CD4-positive, alpha-beta T cell treated with Interleukin-4 for 4 hours (primary cell): ENCODE data around the gene RPS2.

Source experiments
- DNase-seq: peaks from one replicate; pipeline ENCODE4 v3.0.0-alpha.2; 2020

Gene RPS2

DNA sequence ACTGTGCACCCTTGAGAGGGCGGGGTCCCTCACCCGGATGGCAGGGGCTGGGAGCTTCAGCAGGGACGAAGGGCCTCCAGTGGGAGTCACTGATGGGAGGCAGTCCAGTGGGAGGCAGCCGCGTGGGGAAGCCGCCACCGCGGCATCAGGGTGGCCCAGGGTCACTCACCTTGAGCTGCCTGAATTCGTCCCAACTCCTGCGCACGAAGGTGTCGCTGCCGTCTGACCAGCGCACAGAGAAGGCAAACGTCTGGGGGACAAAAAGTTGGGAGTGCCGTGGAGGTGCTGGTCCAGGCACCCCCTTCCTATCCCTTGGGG, 16.1 kb upstream of the RPS2 start:
- DNase-seq, result no peak

DNA sequence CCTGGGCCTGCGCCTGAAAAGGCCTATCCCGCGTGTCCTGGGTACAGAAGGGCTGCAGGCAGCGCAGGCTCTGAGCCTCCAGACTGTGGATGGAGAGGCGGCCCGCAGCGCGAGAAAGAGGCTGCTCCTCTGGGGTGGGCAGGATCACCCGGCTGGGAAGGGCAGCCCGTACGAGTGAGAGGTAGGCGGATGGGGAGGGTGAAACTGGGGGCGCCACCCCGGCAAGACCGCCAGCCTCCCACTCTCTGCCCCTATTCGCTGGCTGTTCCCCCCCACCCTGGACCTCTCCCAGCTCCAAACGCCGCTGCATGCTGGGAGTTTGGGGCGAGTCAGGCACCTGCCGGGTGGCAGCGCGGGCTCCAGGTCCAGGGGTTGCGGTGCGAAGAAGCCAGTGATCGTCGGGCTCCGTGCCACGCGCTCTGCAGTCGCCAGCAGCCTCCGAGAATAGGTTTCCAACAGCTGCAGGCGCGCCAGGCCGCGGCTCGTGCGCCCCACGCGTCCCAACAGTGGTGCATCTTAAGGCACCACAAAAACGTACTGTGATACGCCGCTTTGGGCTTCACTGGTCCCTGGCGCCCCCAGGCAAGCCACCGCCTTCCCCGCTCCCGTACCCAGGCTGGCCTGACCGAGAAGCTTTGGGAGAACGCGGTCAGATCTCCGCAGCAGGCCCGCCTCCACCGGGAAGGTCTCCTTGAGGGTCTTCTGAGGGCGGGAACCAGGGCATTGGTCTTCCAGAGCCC, 15.6 kb upstream of the RPS2 start:
- DNase-seq, result no peak

DNA sequence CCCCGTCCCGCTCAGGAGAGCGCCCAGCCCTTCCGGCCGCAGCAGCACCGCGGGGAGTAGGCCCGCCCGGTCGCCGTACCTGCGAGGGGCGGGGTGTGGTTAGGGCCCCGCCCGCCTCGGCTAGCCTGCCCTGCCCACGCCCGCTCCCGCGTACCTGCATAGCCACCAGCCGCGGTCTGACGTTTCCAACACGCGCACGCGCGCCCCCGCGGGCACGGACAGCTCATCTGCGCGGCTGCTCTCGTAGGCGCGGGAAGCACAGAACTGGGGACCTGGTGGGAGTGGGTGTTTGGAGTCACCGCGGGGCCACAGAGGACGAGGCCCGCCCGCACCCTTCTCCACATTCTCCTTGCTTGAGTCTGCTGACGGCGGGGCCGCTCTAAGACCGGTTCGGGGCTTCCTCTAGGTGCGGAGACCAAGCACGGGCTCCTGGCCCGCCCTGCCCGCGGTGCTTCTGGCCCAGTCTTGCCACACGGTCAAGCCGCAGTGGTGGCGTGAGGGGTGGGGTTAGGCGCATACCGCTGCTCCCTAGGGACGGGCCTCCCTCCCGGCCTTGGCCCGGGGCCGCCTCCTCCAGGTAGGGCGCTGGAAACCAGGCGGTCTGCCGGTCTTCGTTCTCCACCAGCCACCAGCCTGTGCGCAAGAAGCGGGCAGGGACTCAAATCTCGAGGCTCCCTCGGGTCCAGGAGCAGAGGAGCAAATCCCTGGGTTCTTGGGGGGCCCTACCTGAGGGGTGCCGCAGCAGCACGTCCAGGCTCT, 14.8 kb upstream of the RPS2 start:
- no peak for DNase-seq

DNA sequence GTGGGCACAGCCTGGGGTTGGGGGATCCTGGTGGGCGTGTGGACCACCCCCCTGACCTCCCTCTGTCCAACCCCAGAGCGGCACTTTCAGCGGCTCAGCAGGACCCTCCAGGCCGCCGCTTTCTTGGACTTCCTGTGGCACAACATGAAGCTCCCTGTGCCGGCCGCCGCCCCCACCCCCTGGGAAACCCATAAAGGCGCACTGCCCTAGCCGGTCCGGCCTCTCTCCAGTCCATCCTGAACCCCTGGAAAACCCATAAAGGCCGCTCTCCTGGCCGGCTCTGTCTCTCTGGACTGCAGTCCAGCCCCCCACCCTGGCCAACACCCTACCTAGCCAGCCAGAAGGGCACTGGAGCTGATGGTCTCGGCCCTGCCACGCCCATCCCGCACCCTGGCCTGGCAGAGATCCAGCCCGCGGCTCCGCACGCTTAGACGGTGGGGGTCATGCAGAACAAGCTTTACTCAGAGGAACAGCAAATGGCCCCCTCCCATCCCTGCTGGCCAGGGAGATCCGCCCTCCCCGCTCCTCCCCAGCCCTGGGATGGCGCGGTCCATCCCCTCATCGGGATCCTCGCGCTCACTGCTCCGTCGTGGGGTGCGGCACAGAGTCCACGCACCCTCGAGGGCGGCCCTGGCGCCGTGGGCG, 14.0 kb upstream of the RPS2 start:
- no peak for DNase-seq

DNA sequence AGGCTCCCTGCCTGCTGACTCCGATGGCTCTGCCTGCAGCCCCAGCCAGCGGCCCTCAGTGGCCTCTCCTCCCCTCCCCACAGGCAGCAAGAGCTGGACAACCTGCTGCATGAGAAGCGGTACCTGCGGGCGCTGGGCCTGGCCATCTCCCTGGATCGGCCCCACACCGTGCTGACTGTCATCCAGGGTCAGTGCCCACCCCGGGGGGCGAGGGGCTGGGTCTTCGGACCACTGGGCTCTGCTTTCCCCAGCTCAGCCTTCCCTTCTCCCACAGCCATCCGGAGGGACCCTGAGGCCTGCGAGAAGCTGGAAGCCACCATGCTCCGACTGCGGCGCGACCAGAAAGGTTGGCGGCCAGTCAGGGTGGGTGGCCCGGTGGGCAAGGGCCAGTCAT, 13.2 kb upstream of the RPS2 start:
- no peak for DNase-seq

DNA sequence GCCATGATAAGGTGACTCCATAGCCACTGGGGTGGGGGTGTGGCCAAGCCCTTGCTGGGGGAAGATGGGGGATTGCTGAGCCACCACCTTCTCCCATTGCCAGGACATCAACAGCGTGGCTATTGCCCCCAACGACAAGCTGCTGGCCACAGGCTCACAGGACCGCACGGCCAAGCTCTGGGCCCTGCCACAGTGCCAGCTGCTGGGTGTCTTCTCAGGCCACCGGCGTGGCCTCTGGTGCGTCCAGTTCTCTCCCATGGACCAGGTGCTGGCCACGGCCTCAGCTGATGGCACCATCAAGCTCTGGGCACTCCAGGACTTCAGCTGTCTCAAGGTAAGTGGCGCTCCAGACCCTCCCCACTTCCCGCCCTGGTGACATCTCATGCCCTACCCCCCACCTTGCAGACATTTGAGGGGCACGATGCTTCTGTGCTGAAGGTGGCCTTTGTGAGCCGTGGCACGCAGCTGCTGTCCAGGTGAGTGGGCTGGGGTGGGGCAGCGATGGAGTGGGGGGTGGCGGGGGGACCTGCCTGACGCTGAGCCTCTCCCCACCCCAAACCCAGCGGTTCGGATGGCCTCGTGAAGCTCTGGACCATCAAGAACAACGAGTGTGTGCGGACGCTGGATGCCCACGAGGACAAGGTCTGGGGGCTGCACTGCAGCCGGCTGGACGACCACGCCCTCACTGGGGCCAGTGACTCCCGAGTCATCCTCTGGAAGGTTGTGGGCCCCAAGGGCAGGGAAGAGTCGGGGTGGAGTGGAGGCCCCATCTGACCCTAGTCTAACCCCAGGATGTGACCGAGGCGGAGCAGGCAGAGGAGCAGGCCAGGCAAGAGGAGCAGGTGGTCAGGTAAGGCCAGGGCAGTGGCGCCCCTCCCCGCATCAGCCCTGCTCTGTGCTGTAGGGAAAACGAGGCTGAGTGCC, 12.6 kb upstream of the RPS2 start:
- DNase-seq, result no peak

DNA sequence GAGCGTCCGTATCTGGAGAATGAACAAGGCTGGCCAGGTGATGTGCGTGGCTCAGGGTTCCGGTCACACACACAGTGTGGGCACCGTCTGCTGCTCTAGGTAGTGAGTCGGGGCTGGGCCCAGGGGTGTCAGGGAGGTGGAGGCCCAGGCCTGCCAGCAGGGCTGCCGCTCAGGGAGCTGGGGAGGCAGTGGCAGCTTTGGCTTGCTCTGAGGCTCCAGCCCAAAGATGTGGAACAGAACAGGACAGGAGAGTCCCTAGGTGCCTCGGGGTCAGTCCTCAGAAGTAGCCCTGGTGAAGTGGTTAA, 11.5 kb upstream of the RPS2 start:
- DNase-seq, result no peak

DNA sequence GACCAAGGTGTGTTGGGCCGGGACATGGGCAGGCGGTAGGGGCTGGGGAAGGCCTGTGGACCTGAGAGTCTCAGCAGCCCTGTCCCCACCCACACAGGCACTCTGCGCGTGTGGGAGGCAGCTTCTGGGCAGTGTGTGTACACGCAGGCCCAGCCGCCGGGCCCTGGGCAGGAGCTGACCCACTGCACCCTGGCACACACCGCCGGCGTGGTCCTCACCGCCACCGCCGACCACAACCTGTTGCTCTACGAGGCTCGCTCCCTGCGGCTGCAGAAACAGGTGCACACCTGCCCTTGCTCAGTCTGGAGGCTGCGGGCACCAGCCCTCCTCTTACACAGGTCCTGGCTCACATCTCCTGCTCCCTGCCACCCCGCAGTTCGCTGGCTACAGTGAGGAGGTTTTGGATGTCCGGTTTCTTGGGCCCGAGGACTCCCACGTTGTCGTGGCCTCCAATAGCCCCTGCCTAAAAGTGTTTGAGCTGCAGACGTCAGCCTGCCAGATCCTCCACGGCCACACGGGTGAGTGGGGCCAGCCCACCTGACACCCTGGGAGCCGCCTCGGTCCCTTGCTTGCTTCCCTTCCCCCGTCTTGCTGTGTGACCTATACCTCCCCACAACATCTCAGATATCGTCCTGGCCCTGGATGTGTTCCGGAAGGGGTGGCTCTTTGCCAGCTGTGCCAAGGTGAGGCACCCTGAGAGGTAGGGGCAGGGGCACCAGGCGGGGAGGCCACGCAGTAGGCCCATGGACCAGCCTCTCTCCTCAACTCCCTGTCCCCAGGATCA, 11.0 kb upstream of the RPS2 start:
- no peak for DNase-seq

DNA sequence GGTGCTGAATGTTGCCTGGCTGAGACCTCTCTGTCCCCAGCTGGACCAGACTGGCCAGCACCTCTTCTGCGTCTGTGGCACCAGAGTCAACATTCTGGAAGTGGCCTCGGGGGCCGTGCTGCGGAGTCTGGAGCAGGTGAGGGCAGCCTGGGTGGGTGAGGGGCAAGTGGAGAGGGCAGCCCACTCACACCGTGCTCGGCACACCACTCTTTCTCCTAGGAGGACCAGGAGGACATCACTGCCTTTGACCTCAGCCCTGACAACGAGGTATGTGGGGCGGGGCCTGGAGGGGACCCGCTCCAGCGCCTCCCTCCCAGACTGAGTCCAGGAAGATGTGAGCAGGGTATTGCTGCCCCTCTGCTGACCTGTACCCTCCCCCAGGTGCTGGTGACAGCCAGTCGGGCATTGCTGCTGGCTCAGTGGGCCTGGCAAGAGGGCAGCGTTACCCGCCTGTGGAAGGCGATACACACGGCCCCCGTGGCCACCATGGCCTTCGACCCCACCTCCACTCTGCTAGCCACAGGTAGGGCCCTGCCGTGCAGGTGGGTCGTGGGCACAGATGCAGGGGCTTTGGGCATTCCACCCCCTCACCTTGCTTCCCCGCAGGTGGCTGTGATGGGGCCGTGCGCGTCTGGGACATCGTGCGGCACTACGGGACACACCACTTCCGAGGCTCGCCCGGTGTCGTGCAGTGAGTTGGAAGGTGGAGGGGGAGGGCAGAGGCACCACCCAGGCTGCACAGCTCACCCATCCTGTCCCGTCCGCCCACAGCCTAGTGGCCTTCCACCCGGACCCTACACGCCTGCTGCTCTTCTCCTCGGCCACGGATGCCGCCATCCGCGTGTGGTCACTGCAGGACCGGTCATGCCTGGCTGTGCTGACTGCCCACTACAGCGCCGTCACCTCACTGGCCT, 9.8 kb upstream of the RPS2 start:
- no peak for DNase-seq

DNA sequence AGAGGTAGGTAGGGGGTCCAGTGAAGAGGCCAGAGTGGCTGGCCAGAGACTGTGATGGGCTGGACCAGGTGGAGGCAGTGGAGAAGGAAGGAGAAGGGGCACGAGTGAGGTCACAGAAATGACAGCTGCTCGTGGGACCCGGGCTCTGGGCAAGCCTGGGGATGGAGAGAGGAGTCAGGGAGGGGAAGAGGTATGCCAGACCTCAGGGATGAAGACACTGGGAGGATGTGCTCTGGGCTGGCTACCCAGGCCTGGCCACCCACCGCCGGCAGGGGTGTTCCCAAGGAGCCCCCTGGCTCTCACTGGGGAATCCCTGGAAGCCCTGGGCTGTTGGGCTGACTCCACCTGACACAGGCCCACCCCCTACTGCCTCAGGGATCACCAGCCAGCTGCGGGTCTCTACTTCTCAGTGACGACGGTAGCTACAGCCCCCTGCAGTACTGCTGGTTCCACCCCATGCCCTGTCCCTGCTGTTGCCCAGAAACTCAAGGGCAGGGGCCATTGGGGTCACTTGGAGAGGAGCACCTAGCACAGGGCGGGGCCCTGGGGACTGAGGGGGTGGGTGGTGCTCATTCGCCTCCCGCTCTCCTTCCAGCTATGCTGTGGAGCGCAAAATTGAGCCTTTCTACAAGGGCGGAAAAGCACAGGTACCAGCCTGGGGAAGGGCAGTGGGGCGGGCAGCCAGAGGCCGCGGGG, 9.0 kb upstream of the RPS2 start:
- no peak for DNase-seq

DNA sequence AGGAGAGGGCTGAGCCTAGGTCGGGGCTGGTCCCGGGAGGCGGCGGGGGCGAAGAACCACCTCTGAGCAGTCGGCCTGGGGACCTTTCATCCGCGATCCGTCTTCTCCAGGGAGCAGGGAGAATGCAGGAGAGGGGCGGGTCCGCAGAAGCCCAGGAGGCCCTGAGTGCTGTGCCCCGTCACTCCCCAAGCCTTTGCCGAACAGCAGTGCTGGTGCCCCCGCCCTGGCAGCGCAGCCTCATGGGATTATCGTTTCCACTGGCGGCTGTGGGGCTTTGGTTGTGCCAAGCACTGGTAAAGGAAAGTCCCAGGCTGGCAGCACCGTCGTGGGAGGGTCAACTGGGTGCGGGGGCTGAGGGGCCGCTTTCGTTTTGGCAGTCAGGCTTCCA, 7.9 kb upstream of the RPS2 start:
- no peak for DNase-seq

DNA sequence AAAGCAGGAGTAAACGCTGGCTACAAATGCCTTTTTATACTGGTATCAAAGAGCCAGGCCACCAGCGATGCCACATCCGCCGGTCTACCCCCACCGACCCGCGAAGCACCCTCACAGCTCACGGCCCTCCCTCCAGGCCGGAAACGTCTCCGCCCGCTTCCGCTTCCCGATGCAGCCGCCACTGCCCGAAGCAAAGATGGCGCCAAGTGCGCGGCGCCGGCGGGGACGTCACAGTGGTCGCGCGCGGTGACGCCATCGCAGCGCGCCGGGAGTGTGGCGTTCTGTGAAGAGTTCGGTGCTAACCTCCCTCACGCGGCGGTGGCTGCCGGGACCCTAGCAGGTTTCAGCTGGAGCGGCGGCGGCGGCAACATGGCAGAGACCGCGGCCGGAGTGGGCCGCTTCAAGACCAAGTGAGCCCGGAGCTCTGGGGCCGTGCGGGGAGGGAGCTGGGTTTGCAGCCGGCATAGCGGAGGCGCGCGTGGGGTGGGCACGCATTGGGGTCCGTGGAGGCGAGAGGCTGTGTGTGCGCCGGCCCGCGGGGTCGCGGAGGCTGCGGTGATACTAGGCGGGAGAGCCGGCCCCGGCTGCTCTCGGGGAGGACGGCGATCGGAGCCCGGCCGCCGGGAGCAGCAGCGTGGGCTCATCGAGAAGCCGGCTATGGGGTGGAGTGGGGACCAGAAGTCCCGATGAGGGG, 7.3 kb upstream of the RPS2 start, which contains the start of gene TBL3:
Gene TBL3 (plus strand): TSS at position 258 of the 694 bp plus-strand sequence. CDS start 112 bp downstream, at position 370.
- peak; percentile 96 for DNase-seq

DNA sequence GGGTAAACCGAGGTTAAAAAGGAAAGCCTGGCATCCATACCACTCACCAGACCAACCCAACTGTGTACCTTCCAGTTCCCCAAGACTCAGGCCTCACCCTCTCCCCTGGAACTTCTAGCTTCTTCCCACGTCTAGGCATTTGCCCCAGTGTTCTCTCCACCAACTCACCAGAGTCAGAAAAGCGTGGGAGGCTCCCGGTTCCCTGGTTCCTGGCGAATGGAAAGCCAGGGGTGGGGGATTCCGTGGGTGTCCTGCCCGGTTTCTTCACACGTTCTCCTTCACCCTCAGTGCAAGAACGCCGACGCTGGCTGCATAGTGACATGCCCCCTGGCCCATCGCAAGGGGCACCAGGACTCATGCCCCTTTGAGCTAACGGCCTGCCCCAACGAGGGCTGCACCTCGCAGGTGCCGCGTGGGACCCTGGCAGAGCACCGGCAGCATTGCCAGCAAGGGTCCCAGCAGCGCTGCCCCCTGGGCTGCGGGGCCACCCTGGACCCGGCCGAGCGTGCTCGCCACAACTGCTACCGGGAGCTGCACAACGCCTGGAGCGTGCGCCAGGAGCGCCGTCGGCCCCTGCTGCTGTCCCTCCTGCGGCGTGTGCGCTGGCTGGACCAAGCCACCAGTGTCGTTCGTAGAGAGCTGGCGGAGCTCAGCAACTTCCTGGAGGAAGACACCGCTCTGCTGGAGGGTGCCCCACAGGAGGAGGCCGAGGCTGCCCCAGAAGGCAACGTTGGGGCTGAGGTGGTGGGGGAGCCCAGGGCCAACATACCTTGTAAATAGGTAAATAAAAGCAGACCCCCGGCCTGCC, 3.7 kb upstream of the RPS2 start:
- no peak for DNase-seq

DNA sequence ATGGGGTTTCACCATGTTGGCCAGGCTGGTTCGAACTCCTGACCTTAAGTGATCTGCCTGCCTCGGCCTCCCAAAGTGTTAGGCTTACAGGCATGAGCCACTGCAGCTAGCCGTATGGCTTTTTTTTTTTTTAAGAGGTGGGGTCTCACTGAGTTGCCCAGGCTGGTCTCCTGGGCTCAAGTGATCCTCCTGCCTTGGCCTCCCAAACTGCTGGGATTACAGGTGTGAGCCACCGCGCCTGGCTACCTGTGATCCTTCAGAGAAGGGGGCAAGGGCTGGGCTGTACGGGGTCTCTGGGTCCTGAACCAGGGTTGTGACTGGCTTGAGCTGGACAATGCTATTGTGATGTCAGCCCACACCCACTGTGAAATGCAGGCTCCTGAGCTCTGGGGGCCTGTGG, 1.8 kb upstream of the RPS2 start, which contains the start of gene RNF151:
Gene RNF151 (plus strand): TSS at position 397 of the 400 bp plus-strand sequence. CDS start 26 bp downstream, outside the sequence.
- no peak for DNase-seq

DNA sequence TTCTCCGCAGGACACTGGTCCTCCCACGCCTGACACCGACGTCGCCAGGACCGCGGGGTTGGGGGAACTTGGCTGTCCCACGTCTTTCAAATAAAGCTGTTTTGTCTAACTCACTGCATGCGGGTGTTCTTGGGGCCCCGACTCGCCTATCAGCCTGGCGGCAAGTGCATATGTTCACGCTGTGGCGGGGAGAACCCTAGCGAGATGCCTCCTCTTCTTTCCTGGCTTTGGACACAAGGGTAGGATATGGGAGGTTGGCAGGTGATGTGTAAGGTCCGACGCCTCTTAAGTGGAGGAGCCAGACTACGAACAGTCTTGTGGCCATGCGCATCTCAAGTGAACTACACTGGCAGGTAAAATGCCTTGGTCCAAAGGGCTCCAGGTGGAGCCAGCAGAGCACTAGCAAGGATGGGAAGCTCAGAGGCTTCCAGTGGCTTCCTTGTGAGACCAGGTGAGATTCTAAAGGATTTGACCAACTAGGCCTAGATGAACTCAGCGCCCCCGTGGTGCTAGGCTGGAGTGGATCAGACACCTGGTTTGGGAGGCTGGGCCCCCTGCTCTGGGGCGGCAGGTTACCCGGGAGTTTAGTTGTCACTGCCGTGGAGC, 873 bp upstream of the RPS2 start:
- no peak for DNase-seq

DNA sequence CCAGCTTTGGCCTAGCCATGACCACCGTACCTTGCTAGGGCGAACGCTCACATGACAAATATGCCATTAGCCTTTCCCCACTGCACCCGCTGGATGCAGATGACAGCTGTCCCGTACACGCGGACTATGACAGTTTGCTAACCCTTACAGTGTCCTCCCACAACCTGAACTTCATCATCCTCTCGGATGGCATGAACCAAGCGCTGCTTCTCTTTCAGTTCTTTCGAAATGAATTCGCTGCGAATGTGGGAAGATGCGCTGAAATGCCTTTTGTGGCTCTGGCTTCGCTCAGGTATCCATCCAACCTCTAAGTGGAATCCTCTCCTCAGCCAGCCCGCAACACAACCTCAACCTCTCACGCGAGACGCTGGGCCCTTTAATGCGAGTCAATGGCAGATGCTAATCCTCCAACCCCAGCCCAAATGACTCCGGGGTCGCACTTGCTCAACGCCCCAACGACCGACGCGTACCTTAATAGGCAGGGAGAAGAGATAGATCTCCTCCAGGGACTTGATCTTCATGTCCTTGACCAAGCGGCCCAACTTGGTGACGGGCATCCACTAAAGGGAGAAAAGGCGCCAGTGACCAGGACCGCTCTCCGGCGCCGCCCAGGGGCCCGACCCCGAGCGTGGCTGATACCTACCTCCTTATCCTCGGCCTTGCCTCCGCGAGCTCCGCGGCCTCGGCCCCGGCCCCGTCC, 670 bp downstream of the RPS2 start:
- no peak for DNase-seq
